ENCODE data around the gene SYTL3. TPM values are rescaled to one million over a fixed set of nuclear protein-coding genes. Genes with fewer than 3 reads are reported as not detected.

The SYTL3 gene
- total RNA-seq, 1 experiment from 2014 or later: 1.8 TPM

- H3K4me3 ChIP-seq (ENCODE audit: low read length): no peak overlapping the region
- no peaks in the 10 kb centered on the region for H3K4me1 ChIP-seq (ENCODE audit: insufficient read depth, low read length)
- H3K27me3 ChIP-seq (ENCODE audit: low read length): no peaks in the 10 kb centered on the region
- ATAC-seq: no peak
- H3K9me3 ChIP-seq (ENCODE audit: low read length): no peaks in the 10 kb centered on the region
- H3K27ac ChIP-seq (ENCODE audit: low read length): no peak overlapping the region
- intact Hi-C loops (cut with micrococcal nuclease): no loop called here
- peaks cover 38% of the 10 kb centered on the region for H3K79me2 ChIP-seq (ENCODE audit: low read length)
- no peak overlapping the region for H2AFZ ChIP-seq (ENCODE audit: low read length)
- no peak for TF ChIP-seq EZH2 (IDR thresholded peaks at IDR 0.05; ENCODE audit: low read length, unreplicated experiment)
- no peak for TF ChIP-seq EZH2phosphoT487 (IDR thresholded peaks at IDR 0.05; ENCODE audit: borderline replicate concordance, low read length)
- no peak for TF ChIP-seq CTCF (conservative IDR thresholded peaks at IDR 0.05; ENCODE audit: low read depth, low read length)
- ChIA-PET CTCF (no interaction called here), POLR2A (ENCODE audit: unreplicated experiment) (interaction anchor here (0.6 kb wide), 1 partner anchor 95 kb away, joined by 3 read pairs; no protein-coding TSS in a partner anchor)
- BruUV-seq (replicated peaks): no TSS peak
- no peak overlapping the region for H3K4me2 ChIP-seq (ENCODE audit: low read length)
- no peaks in the 10 kb centered on the region for H3K9me2 ChIP-seq (replicated peaks; ENCODE audit: low read length)
- peaks cover 87% of the 10 kb centered on the region for H3K36me3 ChIP-seq (ENCODE audit: low read depth, low read length)
- peaks cover 36% of the 10 kb centered on the region for H4K20me1 ChIP-seq (ENCODE audit: low read length)
- H3F3A ChIP-seq (ENCODE audit: low read length, unreplicated experiment): peaks cover 4% of the 10 kb centered on the region
- DNase-seq: no peak
- no peak overlapping the region for H3K9ac ChIP-seq (ENCODE audit: low read length)
These were observed 125.0 kb downstream of the SYTL3 start for GRCh38 chr6:158774717-158775449.

- POLR2A ChIA-PET (ENCODE audit: unreplicated experiment): no interaction called here
- Histone ChIP-seq H3K9me3 (ENCODE audit: low read length) (no peaks in the 10 kb centered on the region), H3K27ac (ENCODE audit: low read length) (no peak overlapping the region), H3K79me2 (ENCODE audit: low read length) (peaks cover 48% of the 10 kb centered on the region), H3K9me2 (replicated peaks; ENCODE audit: low read length) (no peaks in the 10 kb centered on the region), H3K4me3 (ENCODE audit: low read length) (no peak overlapping the region), H3K4me2 (ENCODE audit: low read length) (no peak overlapping the region), H2AFZ (ENCODE audit: low read length) (no peak overlapping the region), H3K27me3 (ENCODE audit: low read length) (no peaks in the 10 kb centered on the region), H3K36me3 (ENCODE audit: low read depth, low read length) (peaks cover 87% of the 10 kb centered on the region), H3F3A (ENCODE audit: low read length, unreplicated experiment) (peaks cover 4% of the 10 kb centered on the region), H3K9ac (ENCODE audit: low read length) (no peak overlapping the region), H3K4me1 (ENCODE audit: insufficient read depth, low read length) (peaks cover 4% of the 10 kb centered on the region), H4K20me1 (ENCODE audit: low read length) (peaks cover 37% of the 10 kb centered on the region)
- CTCF ChIA-PET: no interaction called here
- intact Hi-C loops (cut with micrococcal nuclease): no loop called here
- BruUV-seq (replicated peaks): no TSS peak
- DNase-seq (no peak), ATAC-seq (no peak)
- TF ChIP-seq EZH2 (IDR thresholded peaks at IDR 0.05; ENCODE audit: low read length, unreplicated experiment): no peak
- TF ChIP-seq CTCF (conservative IDR thresholded peaks at IDR 0.05; ENCODE audit: low read depth, low read length): no peak
- TF ChIP-seq EZH2phosphoT487 (IDR thresholded peaks at IDR 0.05; ENCODE audit: borderline replicate concordance, low read length): no peak
These were observed 126.0 kb downstream of the SYTL3 start for GRCh38 chr6:158775832-158776231.

GRCh38 chr6:158776737-158777136 lies 126.9 kb downstream of the SYTL3 start:
- peaks cover 4% of the 10 kb centered on the region for H3F3A ChIP-seq (ENCODE audit: low read length, unreplicated experiment)
- no peak overlapping the region for H2AFZ ChIP-seq (ENCODE audit: low read length)
- TF ChIP-seq EZH2phosphoT487 (IDR thresholded peaks at IDR 0.05; ENCODE audit: borderline replicate concordance, low read length): no peak
- TF ChIP-seq CTCF (conservative IDR thresholded peaks at IDR 0.05; ENCODE audit: low read depth, low read length): no peak
- TF ChIP-seq EZH2 (IDR thresholded peaks at IDR 0.05; ENCODE audit: low read length, unreplicated experiment): no peak
- no peaks in the 10 kb centered on the region for H3K27me3 ChIP-seq (ENCODE audit: low read length)
- CTCF ChIA-PET: no interaction called here
- no peak overlapping the region for H3K9ac ChIP-seq (ENCODE audit: low read length)
- peaks cover 41% of the 10 kb centered on the region for H4K20me1 ChIP-seq (ENCODE audit: low read length)
- H3K9me3 ChIP-seq (ENCODE audit: low read length): no peaks in the 10 kb centered on the region
- BruUV-seq (replicated peaks): no TSS peak
- no peaks in the 10 kb centered on the region for H3K9me2 ChIP-seq (replicated peaks; ENCODE audit: low read length)
- no peak overlapping the region for H3K27ac ChIP-seq (ENCODE audit: low read length)
- H3K36me3 ChIP-seq (ENCODE audit: low read depth, low read length): peaks cover 83% of the 10 kb centered on the region
- H3K79me2 ChIP-seq (ENCODE audit: low read length): peaks cover 57% of the 10 kb centered on the region
- H3K4me3 ChIP-seq (ENCODE audit: low read length): no peak overlapping the region
- H3K4me2 ChIP-seq (ENCODE audit: low read length): no peak overlapping the region
- H3K4me1 ChIP-seq (ENCODE audit: insufficient read depth, low read length): peaks cover 13% of the 10 kb centered on the region
- POLR2A ChIA-PET (ENCODE audit: unreplicated experiment): no interaction called here
- ATAC-seq (no peak), DNase-seq (no peak)
- intact Hi-C loops (cut with micrococcal nuclease): no loop called here

Measured in PC-3 (cell line).